CD14-positive monocyte (primary cell): ENCODE measurements around the gene LRCH1. TPM values are rescaled to one million over a fixed set of nuclear protein-coding genes. Genes with fewer than 3 reads are reported as not detected.

Source experiments
- DNase-seq, 3 donors: peaks; one replicate each; pipeline ENCODE4 v3.0.0-alpha.2; 2011 to 2022
- H2AFZ ChIP-seq: 2 replicates; pipeline ENCODE4 v1.6.0; 2012; ENCODE audit warnings: mild to moderate bottlenecking, low read depth, low read length, inconsistent platforms; ENCODE audit not compliant: insufficient read depth, poor library complexity, severe bottlenecking
- H3K27ac ChIP-seq, 2 donors: 1 replicate in 1 of 2; 2 replicates in 1 of 2; pipeline ENCODE4 v1.5.1; 2012 to 2013; ENCODE audit warnings: low read length in 2 of 2, control low read depth in 1 of 2, inconsistent platforms in 1 of 2, low read depth in 1 of 2, mild to moderate bottlenecking in 1 of 2
- H3K27me3 ChIP-seq, 2 donors: one replicate each; pipeline versions ENCODE4 v1.6.0 to v1.6.1; 2011 to 2013; ENCODE audit warnings: low read length in 2 of 2; ENCODE audit not compliant: control insufficient read depth in 2 of 2, insufficient read depth in 2 of 2
- H3K36me3 ChIP-seq, 2 donors: replicated peaks in 1 of 2; 1 replicate in 1 of 2; 2 replicates in 1 of 2; pipeline versions ENCODE4 v1.5.1 to v1.6.1; 2012 to 2013; ENCODE audit warnings: low read length in 2 of 2, control low read depth in 1 of 2, inconsistent platforms in 1 of 2, mild to moderate bottlenecking in 1 of 2; ENCODE audit not compliant: insufficient read depth in 2 of 2, control insufficient read depth in 1 of 2
- H3K4me1 ChIP-seq, 2 donors: 1 replicate in 1 of 2; 2 replicates in 1 of 2; pipeline versions ENCODE4 v1.5.1 to v1.6.1; 2012 to 2013; ENCODE audit warnings: low read length in 2 of 2, control low read depth in 1 of 2, inconsistent platforms in 1 of 2, mild to moderate bottlenecking in 1 of 2, moderate library complexity in 1 of 2; ENCODE audit not compliant: insufficient read depth in 2 of 2, control insufficient read depth in 1 of 2
- H3K4me2 ChIP-seq: replicated peaks from 2 replicates; pipeline ENCODE3; 2012; ENCODE audit warnings: low read length, moderate library complexity, mild to moderate bottlenecking; ENCODE audit not compliant: poor library complexity, severe bottlenecking; ENCODE audit errors: extremely low read depth
- H3K4me3 ChIP-seq, 3 experiments: fragments of 200-600 bp in 1 of 3; sonication (generic) in 1 of 3; replicated peaks in 1 of 3; 1 replicate in 2 of 3; 2 replicates in 1 of 3; pipeline ENCODE4 v1.5.1; 2011 to 2013; ENCODE audit warnings: low read length in 3 of 3, mild to moderate bottlenecking in 3 of 3, control low read depth in 2 of 3, low read depth in 2 of 3, inconsistent platforms in 1 of 3, moderate library complexity in 1 of 3
- H3K79me2 ChIP-seq: 2 replicates; pipeline ENCODE4 v1.6.0; 2012; ENCODE audit warnings: mild to moderate bottlenecking, control low read depth, inconsistent platforms, low read length, moderate library complexity; ENCODE audit not compliant: insufficient read depth
- H3K9ac ChIP-seq: 2 replicates; pipeline ENCODE4 v1.6.0; 2017; ENCODE audit warnings: low read length, mild to moderate bottlenecking; ENCODE audit not compliant: insufficient read depth, poor library complexity, severe bottlenecking
- H3K9me3 ChIP-seq, 2 donors: replicated peaks in 1 of 2; 1 replicate in 1 of 2; 2 replicates in 1 of 2; pipeline versions ENCODE4 v1.5.1 to v1.6.1; 2012 to 2013; ENCODE audit warnings: low read length in 2 of 2, control low read depth in 1 of 2; ENCODE audit not compliant: control insufficient read depth in 1 of 2, insufficient read depth in 1 of 2
- H4K20me1 ChIP-seq: 2 replicates; pipeline ENCODE4 v1.6.0; 2012; ENCODE audit warnings: mild to moderate bottlenecking, low read length, control low read depth, moderate library complexity; ENCODE audit not compliant: insufficient read depth
- H3K27ac Mint-ChIP-seq, 7 donors: one replicate each; pipeline ENCODE4 v1.8.0; 2020; ENCODE audit warnings: mild to moderate bottlenecking in 7 of 7, mixed read lengths in 7 of 7, moderate library complexity in 6 of 7, inconsistent platforms in 2 of 7
- H3K27me3 Mint-ChIP-seq, 3 donors: one replicate each; pipeline ENCODE4 v1.8.0; 2021 to 2022; ENCODE audit warnings: low read depth in 3 of 3, mild to moderate bottlenecking in 3 of 3, mixed read lengths in 3 of 3, moderate library complexity in 3 of 3, inconsistent platforms in 1 of 3
- H3K36me3 Mint-ChIP-seq, 2 donors: one replicate each; pipeline ENCODE4 v1.8.0; 2020; ENCODE audit warnings: mixed read lengths in 2 of 2, inconsistent platforms in 1 of 2, mild to moderate bottlenecking in 1 of 2
- H3K4me1 Mint-ChIP-seq: one replicate; pipeline ENCODE4 v1.8.0; 2020; ENCODE audit warnings: mild to moderate bottlenecking, mixed read lengths
- H3K4me3 Mint-ChIP-seq, 2 donors: one replicate each; pipeline ENCODE4 v1.8.0; 2020; ENCODE audit warnings: mild to moderate bottlenecking in 2 of 2, mixed read lengths in 2 of 2, moderate library complexity in 1 of 2
- H3K9me3 Mint-ChIP-seq, 7 donors: one replicate each; pipeline ENCODE4 v1.8.0; 2020 to 2022; ENCODE audit warnings: mixed read lengths in 7 of 7, mild to moderate bottlenecking in 6 of 7, moderate library complexity in 6 of 7, inconsistent platforms in 2 of 7
- WGBS: methylation state at CpG from one replicate; pipeline ENCODE4 v1.1.5; 2013; ENCODE audit warnings: missing lambda C conversion rate; ENCODE audit not compliant: insufficient coverage; 5-methylcytosine and 5-hydroxymethylcytosine counted together
- intact Hi-C, 2 donors: fragments of 100-400 bp; cut with micrococcal nuclease; formaldehyde crosslinking; loops; one replicate each; pipeline versions ENCODE4 v1.15.0 to v1.15.1; 2023
- polyA plus RNA-seq, 3 donors: library from polyadenylated mRNA; depleted of rRNA in 1 of 3; unstranded in 2 of 3; stranded (reverse) in 1 of 3; fragments of 300-500 nt in 2 of 3; fragments of >200 nt in 1 of 3; fragmentation: Illumina TruSeq in 2 of 3; gene quantifications; 1 replicate in 2 of 3; 2 replicates in 1 of 3; pipeline ENCODE4 v1.2.3, GENCODE V29; 2012 to 2021
- TF ChIP-seq, protein P1 (sequence below): fragments of 200-600 bp; IDR thresholded peaks from one replicate; pipeline ENCODE4 v1.8.0; 2022; ENCODE audit warnings: antibody characterized with exemption, mild to moderate bottlenecking

The LRCH1 gene
- polyA plus RNA-seq, 3 donors, result 0.88 to 7.1 (median 2.1) TPM

DNA sequence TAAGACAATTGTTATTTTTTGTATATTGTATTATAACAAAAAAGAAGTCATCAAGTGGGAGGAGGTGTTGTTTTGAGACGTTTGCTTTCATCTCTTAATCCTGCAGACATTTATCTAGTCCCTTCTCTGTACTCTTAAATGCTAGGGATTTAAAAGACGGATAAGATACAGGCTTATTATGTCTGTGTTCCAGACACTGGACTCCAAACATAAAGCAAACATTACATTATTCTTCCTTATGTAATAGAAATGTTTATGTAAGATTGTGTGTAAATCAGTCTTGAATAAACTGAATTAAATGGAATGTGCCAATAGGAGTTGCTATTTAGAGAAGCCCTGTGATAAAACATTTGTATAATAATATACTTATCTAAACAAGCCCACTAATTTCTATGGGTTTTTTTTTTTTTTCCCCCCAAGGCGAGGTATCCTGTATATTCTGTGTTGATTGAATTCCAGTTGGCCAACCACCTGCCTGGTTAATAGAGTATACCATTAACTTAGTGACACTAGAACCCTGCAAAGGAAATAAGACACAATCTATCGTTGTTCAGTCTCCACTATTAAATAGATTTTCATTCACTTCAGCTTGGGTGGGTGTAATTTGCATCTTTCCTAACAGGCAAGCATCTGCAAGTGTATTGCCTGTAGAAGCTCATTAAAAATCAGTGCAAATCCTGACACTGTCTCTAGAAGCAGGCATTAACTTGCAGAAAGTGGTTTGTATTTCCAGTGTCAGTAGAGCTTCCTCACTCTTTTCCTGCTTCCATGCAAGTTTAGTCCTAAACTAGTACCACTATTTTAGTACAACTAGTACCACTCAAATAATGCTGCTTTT, 69.0 kb downstream of the LRCH1 start:
- Histone ChIP-seq H3K9me3 (no peaks in the 10 kb centered on the region), H4K20me1 (peaks cover 79% of the 10 kb centered on the region), H2AFZ (no peak overlapping the region), H3K27me3 (no peaks in the 10 kb centered on the region), H3K79me2 (peaks cover 91% of the 10 kb centered on the region), H3K4me1 (peaks cover 0 to 7% of the 10 kb centered on the region in 2 donors), H3K4me3 (no peak overlapping the region), H3K27ac (no peak overlapping the region), H3K9ac (no peak overlapping the region), H3K36me3 (no peaks in the 10 kb centered on the region), H3K4me2 (no peak overlapping the region)
- H3K36me3 Mint-ChIP-seq, result no peaks in the 10 kb centered on the region
- TF ChIP-seq, protein P1, sequence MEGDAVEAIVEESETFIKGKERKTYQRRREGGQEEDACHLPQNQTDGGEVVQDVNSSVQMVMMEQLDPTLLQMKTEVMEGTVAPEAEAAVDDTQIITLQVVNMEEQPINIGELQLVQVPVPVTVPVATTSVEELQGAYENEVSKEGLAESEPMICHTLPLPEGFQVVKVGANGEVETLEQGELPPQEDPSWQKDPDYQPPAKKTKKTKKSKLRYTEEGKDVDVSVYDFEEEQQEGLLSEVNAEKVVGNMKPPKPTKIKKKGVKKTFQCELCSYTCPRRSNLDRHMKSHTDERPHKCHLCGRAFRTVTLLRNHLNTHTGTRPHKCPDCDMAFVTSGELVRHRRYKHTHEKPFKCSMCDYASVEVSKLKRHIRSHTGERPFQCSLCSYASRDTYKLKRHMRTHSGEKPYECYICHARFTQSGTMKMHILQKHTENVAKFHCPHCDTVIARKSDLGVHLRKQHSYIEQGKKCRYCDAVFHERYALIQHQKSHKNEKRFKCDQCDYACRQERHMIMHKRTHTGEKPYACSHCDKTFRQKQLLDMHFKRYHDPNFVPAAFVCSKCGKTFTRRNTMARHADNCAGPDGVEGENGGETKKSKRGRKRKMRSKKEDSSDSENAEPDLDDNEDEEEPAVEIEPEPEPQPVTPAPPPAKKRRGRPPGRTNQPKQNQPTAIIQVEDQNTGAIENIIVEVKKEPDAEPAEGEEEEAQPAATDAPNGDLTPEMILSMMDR, result no peak
- H3K27ac Mint-ChIP-seq, result no peak overlapping the region
- intact Hi-C loops, result no loop called here
- peaks cover 0 to 3% (median 0%) of the 10 kb centered on the region in 3 donors for H3K27me3 Mint-ChIP-seq
- H3K4me1 Mint-ChIP-seq, result peaks cover 23% of the 10 kb centered on the region
- H3K4me3 Mint-ChIP-seq, result no peak overlapping the region
- DNase-seq, result no peak
- no CpG with 5 or more reads among the region's 4 CpGs for WGBS
- peaks cover 0 to 2% (median 0%) of the 10 kb centered on the region in 7 donors for H3K9me3 Mint-ChIP-seq

DNA sequence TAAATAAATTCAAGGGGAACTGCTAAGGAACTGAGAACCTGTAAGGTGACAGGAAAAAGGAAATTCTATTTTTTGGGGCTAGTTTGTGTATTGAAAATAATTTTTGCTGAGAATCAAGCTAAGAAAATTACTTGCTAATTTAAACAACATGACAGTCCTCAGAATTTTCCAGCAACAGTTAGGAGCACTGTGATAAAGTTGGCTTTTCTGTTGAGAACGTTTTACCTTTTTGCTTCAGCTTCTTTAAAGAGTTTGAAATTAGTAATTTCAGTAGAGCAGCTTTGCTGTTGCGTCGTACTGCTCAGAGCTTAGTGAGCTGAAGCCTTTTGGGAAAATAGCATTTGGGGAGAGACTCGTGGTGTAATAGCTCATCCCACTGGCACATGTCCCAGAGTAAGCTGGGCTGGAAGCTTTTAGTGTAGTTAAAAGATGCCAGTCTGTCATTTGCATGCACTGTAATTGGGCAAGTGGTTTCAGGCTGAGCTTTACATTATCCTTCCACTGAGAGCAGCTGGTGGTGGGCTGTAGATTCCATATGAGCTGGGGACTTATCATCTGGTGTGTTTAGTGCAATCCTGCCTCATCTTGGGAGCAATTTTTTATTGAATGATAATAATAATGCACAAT, 69.8 kb downstream of the LRCH1 start:
- Histone ChIP-seq H3K4me2 (no peak overlapping the region), H3K27ac (no peak overlapping the region), H3K9me3 (no peaks in the 10 kb centered on the region), H3K79me2 (peaks cover 89% of the 10 kb centered on the region), H3K27me3 (no peaks in the 10 kb centered on the region), H3K9ac (no peak overlapping the region), H3K4me1 (peaks cover 0 to 7% of the 10 kb centered on the region in 2 donors), H4K20me1 (peaks cover 80% of the 10 kb centered on the region), H3K4me3 (no peak overlapping the region), H3K36me3 (no peaks in the 10 kb centered on the region), H2AFZ (no peak overlapping the region)
- WGBS, result 72% methylated on average over 4 of the region's 4 CpGs
- intact Hi-C loops, result no loop called here
- Mint-ChIP-seq H3K4me1 (peaks cover 24% of the 10 kb centered on the region), H3K27ac (no peak overlapping the region), H3K36me3 (no peaks in the 10 kb centered on the region), H3K27me3 (peaks cover 0 to 3% (median 0%) of the 10 kb centered on the region in 3 donors), H3K9me3 (peaks cover 0 to 2% (median 0%) of the 10 kb centered on the region in 7 donors), H3K4me3 (no peak overlapping the region)
- TF ChIP-seq, protein P1, result no peak
- no peak for DNase-seq
